ENCODE data around the gene DVL1. TPM values are rescaled to one million over a fixed set of nuclear protein-coding genes. Genes with fewer than 3 reads are reported as not detected.

DVL1 gene
- polyA plus RNA-seq, 4 donors: 24.6 to 52.2 (median 45.6) TPM

DNA sequence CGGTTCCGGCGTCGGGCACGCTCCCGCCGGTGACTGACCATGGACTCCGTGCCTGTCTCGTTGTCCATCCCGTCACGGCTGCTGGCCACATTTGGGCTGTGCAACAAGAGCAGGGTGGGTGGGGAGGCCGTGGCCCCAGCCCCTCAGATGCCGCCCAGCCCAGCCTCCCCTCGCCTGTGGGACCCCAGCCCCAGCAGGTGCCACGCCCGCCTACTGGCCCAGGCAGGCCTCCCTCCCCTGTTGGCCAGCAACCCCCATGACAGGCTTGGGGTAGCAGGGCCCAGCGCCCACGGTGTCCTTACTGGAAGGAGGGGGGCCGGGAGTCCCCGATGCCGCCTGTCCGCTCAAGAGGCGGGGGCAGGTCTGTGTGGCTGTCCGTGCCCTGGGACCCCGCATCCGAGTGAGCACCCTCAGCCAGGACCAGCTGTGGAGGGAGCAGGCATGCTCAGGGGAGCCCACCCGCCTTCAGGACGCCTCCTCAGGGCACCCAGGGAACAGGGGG is 7.1 kb downstream of the DVL1 start:
- no peak for DNase-seq (ENCODE audit: low read depth in 4 of 4, low spot score in 2 of 4)

DNA sequence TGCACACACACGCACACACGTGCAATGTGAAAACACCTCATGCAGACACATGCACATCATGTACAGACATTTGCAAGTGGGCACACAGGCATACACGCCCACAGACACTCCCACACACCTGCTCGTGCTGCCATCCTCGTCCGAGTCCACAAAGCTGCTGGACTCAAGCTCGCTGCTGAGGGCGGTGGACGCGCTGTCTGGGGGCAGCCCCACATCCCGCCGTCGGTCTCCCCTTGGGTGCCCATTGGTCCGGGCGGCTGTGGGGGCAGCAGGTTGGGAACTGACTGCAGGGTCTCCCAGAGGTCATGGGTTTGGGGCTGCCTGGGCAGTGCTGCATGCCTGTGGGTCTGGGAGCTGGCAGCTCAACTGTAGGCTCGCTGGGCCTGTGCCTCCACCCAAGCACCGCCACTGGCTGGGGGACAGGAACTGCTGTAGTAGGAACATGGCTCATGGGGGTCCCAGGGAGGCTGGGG is 7.6 kb downstream of the DVL1 start:
- no peak for DNase-seq (ENCODE audit: low read depth in 4 of 4, low spot score in 2 of 4)

DNA sequence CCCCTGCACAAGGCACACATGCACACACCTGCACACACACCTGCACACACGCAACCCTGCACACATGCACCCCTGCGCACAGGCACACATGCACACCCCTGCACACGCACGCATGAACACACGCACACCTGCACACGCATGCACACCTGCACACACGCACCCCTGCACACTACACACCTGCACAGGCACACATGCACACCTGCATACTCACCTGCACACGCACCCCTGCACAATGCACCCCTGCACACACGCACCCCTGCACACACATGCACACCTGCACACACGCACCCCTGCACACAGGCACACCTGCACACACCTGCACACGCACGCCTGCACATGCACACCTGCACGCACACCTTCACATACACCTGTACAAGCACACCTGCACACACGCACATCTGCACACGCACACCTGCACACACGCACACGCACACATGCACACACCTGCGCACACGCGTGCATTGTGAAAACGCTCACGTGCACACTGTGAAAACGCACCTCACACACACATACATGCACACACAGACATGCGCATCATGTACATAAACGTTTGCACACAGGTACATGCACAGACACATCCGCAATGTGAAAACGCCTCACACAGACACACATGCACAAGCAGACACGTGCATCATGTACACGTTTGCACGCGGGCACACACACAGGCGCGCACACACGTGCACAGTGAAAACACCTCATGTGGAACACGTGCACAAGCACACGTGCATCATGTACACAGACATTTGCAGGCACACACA is 8.2 kb downstream of the DVL1 start:
- no peak for DNase-seq (ENCODE audit: low read depth in 4 of 4, low spot score in 2 of 4)

DNA sequence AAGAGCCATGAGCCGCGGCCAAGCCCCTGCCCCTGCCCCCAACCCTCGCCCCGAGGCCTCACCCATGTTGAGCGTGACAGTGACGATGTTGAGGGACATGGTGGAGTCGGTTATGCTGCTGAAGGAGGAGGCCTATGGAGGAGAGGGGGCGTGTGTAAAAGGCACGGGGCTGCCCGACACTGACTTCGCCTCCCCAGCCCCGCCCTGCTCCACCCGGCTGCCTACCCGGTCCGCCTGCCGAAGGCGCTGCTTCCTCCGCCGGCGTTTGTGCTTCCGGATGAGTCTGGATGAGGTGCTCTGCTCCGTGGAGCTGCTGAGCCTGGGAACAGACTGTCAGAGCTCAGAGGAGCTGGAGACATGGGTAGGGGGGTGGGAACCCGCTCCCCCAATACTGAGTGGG is 9.0 kb downstream of the DVL1 start:
- no peak for DNase-seq (ENCODE audit: low read depth in 4 of 4, low spot score in 2 of 4)

DNA sequence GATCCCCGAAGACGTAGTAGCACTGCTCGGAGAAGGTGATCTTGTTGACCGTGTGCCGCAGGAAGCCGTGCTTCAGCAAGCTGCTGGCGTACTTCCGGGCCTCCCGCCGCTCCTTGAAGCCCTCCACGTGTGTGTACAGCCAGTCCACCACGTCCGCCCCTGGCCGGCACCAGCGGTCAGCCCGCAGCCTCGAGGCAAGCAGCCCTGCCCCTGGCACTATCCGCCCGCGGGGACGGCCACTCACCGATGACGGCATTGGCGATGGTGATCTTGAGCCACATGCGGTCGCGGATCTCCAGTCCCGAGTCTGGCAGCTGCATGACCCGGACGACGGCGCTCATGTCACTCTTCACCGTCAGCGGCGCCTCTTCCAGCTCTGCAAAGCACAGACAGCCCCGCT is 10.9 kb downstream of the DVL1 start:
- no peak for DNase-seq (ENCODE audit: low read depth in 4 of 4, low spot score in 2 of 4)

DNA sequence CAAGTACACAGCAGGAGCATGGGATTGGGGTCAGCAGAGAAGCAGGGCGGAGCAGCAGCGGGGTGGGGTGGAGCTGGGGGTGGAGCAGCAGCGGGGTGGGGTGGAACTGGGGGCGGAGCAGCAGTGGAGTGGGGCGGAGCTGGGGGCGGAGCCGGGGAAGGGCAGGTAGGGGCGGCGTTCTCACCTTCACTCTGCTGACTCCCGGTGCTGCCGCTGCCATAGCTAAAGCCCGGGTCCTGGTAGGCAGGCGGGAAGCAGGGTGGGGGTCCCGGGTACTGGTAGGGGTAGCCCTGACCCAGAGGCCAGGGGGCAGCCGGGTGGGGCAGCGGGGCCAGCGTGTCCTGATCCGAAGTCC is 11.4 kb downstream of the DVL1 start:
- DNase-seq (ENCODE audit: low read depth in 4 of 4, low spot score in 2 of 4): no peak

DNA sequence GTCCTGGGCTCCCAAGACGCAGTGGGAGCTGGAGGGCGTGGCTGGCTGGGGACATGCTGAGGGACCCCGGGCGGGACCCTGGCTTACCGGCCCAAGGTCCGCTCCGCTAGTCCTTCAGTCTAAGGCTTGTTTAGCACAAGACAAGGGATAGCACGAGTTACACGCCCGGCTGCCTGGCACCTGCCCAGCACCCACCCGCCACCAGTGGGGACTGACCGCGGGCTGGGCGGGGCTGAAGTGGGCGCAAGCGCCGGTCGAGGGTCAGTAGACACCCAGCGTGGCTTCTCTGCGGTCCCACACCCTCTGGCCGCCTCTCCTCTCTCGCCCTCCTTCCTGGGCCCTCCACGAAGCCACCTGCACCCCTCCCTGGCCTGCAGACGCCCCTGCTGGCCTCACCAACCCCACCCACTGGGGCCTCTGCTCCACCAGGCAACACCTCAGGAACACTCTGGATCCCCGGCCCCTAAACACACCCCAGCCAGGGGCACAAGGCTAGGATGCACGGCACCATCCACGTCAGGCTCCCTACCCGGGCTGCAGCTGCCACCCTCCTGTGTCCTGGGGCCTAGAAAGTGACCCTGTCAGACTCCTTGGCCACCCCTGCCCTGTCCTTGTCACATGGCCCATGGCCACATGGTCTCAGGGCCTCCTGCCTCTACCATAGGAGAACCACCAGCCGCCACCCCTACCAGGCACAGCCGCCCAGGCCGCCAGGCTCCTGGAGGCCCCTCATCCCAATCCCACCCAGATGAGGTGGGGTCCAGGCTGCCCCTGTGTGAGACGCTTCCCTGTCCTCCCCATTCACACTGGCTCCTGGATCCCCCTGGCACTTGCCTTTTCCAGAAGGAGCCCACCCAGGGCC is 12.1 kb downstream of the DVL1 start:
- DNase-seq (ENCODE audit: low read depth in 4 of 4, low spot score in 2 of 4): no peak

DNA sequence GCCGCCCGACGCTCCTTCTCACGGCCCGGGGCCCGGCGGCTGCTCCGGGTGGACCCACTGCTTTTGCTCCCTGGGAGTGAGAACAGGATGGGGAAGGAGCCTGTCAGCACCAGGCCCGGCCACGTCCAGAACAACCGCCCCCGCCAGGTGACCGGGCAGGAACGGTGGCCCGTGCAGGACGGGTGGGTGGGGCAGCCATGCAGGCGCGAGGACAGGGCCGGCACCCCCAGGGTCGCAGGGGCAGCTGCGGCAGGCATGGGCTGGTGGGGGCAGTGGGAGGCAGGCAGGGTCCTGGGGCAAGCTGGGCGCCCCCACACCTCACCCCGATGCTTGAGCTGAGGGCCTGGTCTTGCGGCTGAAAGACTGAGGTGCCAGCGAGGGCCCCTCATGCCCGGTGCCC is 12.8 kb downstream of the DVL1 start:
- DNase-seq (ENCODE audit: low read depth in 4 of 4, low spot score in 2 of 4): no peak

DNA sequence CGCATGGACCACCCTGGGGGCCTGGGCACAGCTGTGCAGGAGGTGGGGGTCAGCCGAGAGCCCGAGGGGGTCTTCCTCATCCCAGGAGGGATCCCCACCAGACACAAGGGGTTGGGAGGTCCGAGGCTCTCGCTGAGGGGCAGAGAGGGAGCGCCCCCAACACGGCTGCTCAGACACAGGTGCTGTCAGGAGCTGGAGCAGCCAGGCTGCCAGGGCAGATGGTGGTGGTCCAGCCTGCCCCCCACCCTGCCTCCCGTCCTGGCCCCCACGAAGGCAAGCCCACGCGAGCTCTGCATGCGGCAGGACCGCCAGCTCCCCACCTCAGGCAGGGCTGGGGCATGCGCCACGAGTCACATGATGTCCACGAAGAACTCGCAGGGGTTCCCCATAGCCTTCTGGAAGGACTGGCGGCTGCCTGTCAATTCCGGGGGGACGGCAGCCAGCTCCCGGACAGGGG is 13.4 kb downstream of the DVL1 start:
- no peak for DNase-seq (ENCODE audit: low read depth in 4 of 4, low spot score in 2 of 4)

DNA sequence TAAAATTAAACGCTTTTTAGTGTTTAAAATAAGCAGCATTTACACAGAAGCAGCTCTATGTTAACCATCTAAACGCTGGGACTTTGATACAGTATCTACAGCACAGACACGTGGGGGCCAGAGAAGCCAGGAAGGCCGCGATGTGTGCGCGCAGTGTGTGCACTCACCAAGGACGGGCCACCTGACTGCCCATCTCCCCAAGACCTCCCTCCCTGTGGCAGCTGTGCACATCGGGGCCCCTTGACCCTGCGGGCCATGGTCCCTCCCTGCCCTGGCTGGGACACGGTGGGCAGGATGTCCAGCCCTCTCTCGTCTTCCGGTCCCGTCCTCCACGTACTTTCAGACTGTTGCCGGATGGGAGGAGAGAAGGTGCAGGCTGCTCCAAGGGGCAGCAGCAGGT is 13.9 kb downstream of the DVL1 start:
- no peak for DNase-seq (ENCODE audit: low read depth in 4 of 4, low spot score in 2 of 4)

DNA sequence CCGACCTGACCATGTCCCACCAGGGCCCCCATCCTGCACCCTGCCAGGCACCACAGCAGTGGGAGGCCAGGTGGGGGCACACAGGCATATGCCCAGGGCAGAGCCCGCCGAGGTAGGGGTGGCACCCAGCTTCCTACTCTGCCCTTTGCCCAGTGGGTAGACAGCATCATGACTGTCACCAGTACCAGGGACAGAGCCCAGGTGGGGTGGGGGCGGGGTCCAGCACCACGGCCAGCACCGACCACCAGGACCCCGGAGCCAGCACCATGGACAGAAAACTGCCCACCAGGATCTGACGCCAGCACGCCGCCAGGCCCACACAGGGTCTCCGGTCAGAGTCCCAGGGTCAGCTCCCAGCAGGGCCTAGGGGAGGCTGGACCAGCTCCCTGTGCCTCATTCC is 14.4 kb downstream of the DVL1 start:
- no peak for DNase-seq (ENCODE audit: low read depth in 4 of 4, low spot score in 2 of 4)

DNA sequence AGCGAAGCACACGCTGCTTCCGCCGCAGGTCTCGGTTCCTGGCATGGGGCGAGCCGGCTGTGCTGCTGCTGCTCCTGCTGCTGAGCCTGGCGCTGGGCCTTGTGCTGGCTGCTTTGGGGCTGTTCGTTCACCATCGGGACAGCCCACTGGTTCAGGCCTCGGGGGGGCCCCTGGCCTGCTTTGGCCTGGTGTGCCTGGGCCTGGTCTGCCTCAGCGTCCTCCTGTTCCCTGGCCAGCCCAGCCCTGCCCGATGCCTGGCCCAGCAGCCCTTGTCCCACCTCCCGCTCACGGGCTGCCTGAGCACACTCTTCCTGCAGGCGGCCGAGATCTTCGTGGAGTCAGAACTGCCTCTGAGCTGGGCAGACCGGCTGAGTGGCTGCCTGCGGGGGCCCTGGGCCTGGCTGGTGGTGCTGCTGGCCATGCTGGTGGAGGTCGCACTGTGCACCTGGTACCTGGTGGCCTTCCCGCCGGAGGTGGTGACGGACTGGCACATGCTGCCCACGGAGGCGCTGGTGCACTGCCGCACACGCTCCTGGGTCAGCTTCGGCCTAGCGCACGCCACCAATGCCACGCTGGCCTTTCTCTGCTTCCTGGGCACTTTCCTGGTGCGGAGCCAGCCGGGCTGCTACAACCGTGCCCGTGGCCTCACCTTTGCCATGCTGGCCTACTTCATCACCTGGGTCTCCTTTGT is 15.5 kb downstream of the DVL1 start:
- no peak for DNase-seq (ENCODE audit: low read depth in 4 of 4, low spot score in 2 of 4)

DNA sequence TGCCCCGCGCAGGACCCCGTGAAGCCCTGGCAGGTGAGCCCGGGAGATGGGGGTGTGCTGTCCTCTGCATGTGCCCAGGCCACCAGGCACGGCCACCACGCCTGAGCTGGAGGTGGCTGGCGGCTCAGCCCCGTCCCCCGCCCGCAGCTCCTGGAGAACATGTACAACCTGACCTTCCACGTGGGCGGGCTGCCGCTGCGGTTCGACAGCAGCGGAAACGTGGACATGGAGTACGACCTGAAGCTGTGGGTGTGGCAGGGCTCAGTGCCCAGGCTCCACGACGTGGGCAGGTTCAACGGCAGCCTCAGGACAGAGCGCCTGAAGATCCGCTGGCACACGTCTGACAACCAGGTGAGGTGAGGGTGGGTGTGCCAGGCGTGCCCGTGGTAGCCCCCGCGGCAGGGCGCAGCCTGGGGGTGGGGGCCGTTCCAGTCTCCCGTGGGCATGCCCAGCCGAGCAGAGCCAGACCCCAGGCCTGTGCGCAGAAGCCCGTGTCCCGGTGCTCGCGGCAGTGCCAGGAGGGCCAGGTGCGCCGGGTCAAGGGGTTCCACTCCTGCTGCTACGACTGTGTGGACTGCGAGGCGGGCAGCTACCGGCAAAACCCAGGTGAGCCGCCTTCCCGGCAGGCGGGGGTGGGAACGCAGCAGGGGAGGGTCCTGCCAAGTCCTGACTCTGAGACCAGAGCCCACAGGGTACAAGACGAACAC is 16.3 kb downstream of the DVL1 start:
- DNase-seq (ENCODE audit: low read depth in 4 of 4, low spot score in 2 of 4): no peak

DNA sequence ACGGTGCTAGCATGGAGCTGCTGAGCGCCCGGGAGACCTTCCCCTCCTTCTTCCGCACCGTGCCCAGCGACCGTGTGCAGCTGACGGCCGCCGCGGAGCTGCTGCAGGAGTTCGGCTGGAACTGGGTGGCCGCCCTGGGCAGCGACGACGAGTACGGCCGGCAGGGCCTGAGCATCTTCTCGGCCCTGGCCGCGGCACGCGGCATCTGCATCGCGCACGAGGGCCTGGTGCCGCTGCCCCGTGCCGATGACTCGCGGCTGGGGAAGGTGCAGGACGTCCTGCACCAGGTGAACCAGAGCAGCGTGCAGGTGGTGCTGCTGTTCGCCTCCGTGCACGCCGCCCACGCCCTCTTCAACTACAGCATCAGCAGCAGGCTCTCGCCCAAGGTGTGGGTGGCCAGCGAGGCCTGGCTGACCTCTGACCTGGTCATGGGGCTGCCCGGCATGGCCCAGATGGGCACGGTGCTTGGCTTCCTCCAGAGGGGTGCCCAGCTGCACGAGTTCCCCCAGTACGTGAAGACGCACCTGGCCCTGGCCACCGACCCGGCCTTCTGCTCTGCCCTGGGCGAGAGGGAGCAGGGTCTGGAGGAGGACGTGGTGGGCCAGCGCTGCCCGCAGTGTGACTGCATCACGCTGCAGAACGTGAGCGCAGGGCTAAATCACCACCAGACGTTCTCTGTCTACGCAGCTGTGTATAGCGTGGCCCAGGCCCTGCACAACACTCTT is 17.0 kb downstream of the DVL1 start:
- no peak for DNase-seq (ENCODE audit: low read depth in 4 of 4, low spot score in 2 of 4)

DNA sequence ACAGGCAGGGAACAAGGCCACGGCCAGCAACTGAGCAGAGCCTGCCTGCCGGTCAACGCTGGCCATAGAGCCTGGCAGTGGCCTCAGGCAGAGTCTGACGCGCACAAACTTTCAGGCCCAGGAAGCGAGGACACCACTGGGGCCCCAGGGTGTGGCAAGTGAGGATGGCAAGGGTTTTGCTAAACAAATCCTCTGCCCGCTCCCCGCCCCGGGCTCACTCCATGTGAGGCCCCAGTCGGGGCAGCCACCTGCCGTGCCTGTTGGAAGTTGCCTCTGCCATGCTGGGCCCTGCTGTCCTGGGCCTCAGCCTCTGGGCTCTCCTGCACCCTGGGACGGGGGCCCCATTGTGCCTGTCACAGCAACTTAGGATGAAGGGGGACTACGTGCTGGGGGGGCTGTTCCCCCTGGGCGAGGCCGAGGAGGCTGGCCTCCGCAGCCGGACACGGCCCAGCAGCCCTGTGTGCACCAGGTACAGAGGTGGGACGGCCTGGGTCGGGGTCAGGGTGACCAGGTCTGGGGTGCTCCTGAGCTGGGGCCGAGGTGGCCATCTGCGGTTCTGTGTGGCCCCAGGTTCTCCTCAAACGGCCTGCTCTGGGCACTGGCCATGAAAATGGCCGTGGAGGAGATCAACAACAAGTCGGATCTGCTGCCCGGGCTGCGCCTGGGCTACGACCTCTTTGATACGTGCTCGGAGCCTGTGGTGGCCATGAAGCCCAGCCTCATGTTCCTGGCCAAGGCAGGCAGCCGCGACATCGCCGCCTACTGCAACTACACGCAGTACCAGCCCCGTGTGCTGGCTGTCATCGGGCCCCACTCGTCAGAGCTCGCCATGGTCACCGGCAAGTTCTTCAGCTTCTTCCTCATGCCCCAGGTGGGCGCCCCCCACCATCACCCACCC is 17.9 kb downstream of the DVL1 start, which contains the start of gene TAS1R3:
TAS1R3 (plus strand) TSS at position 213 of the 898 bp plus-strand sequence; CDS start at position 279, 66 bp downstream.
- DNase-seq (ENCODE audit: low read depth in 4 of 4, low spot score in 2 of 4): no peak

DNA sequence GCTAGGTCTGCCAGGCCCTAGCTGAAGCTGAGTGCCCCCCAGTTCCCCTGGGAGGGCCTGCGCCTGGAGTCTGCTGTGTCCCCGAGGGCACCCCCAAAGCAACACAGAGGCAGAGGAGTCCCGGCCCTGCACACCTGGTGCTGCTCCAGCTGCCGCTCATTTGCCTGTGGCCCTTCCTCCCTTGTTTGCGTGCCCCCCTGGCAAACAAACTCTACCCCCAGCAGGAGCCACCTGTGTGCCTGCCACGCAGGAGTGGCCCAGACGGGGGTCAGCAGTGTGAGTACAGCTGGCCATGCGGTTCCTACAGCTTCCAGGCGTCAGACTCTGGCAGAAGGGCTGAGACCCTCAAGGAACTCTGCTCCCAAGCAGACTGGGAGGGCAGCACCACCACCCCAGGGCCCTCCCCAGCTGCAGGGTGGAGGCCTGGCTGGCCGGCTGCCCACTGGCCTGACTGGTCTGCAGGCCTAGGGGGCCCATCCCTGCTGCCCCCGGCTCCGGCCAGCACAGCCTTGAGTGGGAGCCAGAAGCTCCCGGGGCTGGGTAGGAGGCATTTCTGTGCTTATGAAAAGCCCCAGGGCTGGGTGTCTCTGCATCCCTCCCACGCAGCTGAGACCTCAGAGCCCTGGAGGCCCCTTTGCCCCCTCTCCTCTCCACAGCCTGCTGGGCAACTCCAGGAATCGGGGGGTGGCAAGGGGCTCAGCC is 18.7 kb downstream of the DVL1 start:
- no peak for DNase-seq (ENCODE audit: low read depth in 4 of 4, low spot score in 2 of 4)

DNA sequence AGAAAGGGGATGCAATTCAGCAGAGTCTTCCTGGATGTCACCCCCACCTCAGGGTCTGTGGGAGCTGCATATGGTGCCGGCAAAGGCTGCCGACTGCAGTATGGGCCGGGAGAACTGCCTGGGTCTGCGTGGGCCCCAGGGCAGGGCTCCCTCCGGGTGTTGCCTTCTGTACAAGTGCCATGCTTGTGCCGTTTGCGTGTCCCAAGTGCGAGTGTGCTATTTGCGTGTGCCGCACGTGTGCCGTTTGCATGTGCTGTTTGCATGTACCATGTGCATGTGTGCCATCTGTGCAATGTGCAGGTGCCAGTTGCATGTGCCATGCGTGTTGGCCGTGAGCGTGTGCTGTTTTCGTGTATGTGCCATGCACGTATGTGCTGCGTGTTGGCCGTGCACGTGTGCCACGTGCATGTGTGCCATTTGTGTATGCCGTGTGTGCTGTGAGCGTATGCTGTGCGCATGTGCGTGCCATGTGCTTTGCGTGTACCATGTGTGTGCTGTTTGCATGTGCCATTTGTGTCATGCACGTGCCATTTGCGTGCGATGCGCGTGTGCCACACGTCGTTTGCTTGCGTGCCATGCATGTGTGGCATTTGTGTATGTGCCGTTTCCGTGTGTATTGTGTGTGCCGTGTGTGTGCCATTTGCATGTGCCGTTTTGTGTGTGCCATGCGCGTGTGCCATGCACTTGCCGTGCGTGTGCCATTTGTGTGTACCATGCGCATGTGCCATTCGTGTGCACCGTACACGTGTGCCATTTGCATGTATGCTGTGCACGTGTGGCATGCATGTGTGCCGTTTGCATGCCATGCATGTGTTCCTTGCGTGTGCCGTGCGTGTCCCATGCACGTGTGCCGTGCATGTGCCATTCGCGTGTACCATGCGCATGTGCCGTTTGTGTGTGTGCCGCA is 19.7 kb downstream of the DVL1 start:
- no peak for DNase-seq (ENCODE audit: low read depth in 4 of 4, low spot score in 2 of 4)

All from left renal cortex interstitium (tissue), 4 donors.